HG03095 (cell line): ENCODE measurements around the gene TEX9.

ENCODE experiments used
- ATAC-seq: cut with Tn5 transposase; IDR thresholded peaks from one replicate; pipeline ENCODE4 v1.9.1; 2021; ENCODE audit warnings: moderate library complexity; ENCODE audit not compliant: unreplicated experiment

Gene TEX9

DNA sequence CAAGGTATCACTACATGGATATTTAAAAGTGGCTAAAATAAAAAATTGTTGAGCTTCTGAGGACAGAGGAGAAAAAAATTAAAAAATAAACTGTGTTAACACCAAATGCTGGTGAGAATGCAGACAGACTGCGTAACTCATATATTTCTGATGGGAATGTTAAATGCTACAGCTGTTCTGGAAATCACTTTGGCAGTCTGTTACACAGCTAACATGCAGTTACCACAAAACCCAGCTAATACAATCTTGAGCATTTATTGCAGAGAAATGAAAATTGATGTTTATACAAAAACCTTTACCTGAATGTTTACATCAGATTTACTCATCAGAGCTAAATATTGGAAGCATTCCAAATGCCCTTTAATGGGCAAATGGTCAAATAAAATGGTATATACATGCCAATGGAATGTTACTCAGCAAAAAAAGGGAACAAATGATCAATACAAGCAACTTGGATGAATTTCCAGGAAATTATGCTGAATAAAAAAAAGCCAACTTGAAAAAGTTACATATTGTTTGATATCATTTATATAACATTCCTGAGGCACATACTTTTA is 75.1 kb downstream of the TEX9 start:
- no peak for ATAC-seq

DNA sequence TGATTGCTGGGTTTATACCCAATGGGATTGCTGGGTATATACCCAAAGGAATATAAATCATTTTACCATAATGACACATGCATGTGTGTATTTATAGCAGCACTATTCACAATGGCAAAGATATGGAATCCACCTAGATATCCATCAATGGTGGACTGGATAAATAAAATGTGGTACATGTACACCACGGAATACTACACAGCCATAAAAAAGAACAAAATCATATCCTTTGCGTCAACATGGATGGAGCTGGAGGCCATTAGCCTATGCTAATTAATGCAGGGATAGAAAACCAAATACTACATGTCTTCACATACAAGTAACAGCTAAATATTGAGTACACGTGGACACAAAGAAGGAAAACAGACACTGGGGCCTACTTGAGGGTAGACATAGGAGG is 77.1 kb downstream of the TEX9 start:
- no peak for ATAC-seq

GRCh38 chr15:56445746-56446145 is 80.5 kb downstream of the TEX9 start:
- ATAC-seq = no peak

- no peak for ATAC-seq
Observed at GRCh38 chr15:56454836-56455235, 89.6 kb downstream of the TEX9 start.

GRCh38 chr15:56456229-56456628 is 91.0 kb downstream of the TEX9 start:
- no peak for ATAC-seq

GRCh38 chr15:56459096-56459495 is 93.9 kb downstream of the TEX9 start:
- ATAC-seq = no peak

- ATAC-seq = no peak
Observed at GRCh38 chr15:56460071-56460470, 94.8 kb downstream of the TEX9 start.

- ATAC-seq = no peak
Observed at GRCh38 chr15:56460947-56461346, 95.7 kb downstream of the TEX9 start.

DNA sequence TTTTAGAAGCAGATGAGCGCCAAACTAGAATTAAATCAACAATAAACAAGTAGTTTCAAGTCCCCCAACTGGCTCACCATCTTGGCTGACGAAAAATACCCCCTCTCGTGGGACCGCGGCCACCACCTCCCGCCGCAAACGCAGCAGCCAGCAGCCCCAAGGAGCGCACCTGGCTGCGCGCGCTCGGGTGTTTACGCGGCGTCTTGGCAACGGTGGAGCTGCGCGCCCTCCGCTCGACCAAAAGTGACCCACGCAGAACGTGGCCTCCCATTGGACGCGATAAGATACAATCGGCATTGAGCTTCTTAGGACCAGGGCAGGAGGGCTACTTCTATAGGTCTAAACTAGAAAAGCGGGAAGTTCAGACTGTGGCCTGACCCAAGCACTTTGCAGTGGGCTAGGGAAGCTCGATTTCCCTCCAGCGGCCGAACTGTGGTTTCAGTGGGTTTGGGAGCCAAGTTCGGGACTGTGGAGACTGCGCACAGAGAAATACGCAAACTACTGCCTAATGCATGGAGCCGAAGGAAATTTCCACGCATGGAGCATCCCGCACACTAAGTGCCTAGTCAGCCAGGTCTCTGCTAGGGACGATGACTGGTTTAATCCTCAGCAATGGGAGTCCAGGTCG is 99.8 kb downstream of the TEX9 start, which contains the start of gene MNS1:
Gene MNS1 (minus strand): TSS at position 245 of the 628 bp plus-strand sequence. CDS start 165 bp downstream, at position 80.
- ATAC-seq = peak; percentile 99

- no peak for ATAC-seq
Observed at GRCh38 chr15:56467616-56468015, 102.4 kb downstream of the TEX9 start.

- ATAC-seq = peak; percentile 52
Observed at GRCh38 chr15:56468401-56468800, 103.2 kb downstream of the TEX9 start.

DNA sequence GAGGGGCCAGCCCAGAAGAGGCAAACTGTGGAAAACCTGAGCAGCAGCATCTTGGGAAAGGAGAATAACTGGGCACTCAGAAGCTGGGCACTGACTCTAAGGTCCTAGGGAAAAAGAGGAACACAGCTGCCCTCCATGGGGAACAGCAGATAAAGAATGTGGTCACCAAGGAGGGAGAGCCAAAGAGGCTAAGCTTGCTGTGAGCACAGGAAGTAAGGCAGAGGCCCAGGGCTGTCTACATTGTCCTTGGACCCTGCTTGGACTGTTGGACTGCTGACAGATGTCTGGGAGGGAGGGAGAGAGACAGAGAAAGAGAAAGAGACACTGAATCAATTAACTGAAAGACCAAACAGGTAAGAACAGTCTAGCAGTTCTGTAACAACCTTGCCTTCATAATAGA is 104.3 kb downstream of the TEX9 start:
- no peak for ATAC-seq

GRCh38 chr15:56471440-56472069 is 106.3 kb downstream of the TEX9 start:
- no peak for ATAC-seq

GRCh38 chr15:56472278-56472677 is 107.1 kb downstream of the TEX9 start:
- no peak for ATAC-seq

- ATAC-seq = no peak
Observed at GRCh38 chr15:56473017-56473416, 107.8 kb downstream of the TEX9 start.

DNA sequence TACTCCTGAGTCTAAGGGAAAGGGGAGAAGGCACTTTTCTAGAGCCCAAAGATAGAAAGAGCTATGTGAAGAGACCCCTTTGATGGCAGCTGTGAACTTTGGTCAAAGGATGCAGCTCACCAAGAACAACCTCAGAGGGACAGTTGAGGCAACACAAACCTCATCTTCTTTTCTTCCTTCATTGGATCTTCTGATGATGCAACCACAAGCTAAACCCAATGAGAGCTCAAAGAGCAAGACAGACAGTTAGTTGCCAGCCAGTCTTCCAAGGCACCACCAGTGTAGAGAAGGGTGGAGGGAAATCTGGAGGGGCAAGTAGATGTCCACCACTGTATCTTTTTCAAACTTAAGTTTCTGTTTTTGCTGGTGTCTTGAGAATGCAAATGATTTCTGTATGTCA is 110.1 kb downstream of the TEX9 start:
- no peak for ATAC-seq
